CD4-positive, alpha-beta memory T cell (primary cell): Measurements from ENCODE around the gene ZNF85. TPM values are rescaled to one million over a fixed set of nuclear protein-coding genes. Genes with fewer than 3 reads are reported as not detected.
A peak's percentile ranks its signal among the peaks of the same experiment; 100 is the strongest.
"Not testable (repeated sequence)": the region's sequence is repeated elsewhere in the genome, so short reads cannot be mapped to it uniquely, and the experiment has no call there.

ENCODE experiments used
- CTCF ChIA-PET: fragments of 350-600 bp; sonication (Branson Sonifier 250); formaldehyde crosslinking; loops from one replicate; lab custom pipeline; 2021; ENCODE audit warnings: inconsistent platforms; ENCODE audit not compliant: partially characterized antibody; lab: Charles Lee
- POLR2A ChIA-PET: fragments of 350-600 bp; sonication (Branson Sonifier 250); formaldehyde crosslinking; loops from one replicate; lab custom pipeline; 2021; ENCODE audit not compliant: partially characterized antibody; lab: Charles Lee
- DNase-seq, 5 donors: peaks; one replicate each; pipeline versions ENCODE4 v3.0.0 to v3.0.0-alpha.2; 2020 to 2022; ENCODE audit warnings: mixed read lengths in 1 of 5
- H3K27ac ChIP-seq: one replicate; pipeline ENCODE4 v1.7.0; 2013; ENCODE audit warnings: low read depth, low read length
- H3K27me3 ChIP-seq: 2 replicates; pipeline ENCODE4 v1.7.0; 2013; ENCODE audit warnings: mild to moderate bottlenecking, low read length, moderate library complexity; ENCODE audit not compliant: insufficient read depth
- H3K36me3 ChIP-seq: 2 replicates; pipeline ENCODE4 v1.7.0; 2013; ENCODE audit warnings: mild to moderate bottlenecking, low read length, moderate library complexity; ENCODE audit not compliant: insufficient read depth
- H3K4me1 ChIP-seq: 2 replicates; pipeline ENCODE4 v1.7.0; 2013; ENCODE audit warnings: mild to moderate bottlenecking, low read length, moderate library complexity; ENCODE audit not compliant: insufficient read depth
- H3K4me3 ChIP-seq, 2 donors: one replicate each; pipeline ENCODE4 v1.7.0; 2013; ENCODE audit warnings: low read length in 2 of 2, mild to moderate bottlenecking in 1 of 2
- H3K9me3 ChIP-seq, 2 donors: one replicate each; pipeline ENCODE4 v1.7.0; 2013; ENCODE audit warnings: low read length in 2 of 2, control low read depth in 1 of 2; ENCODE audit not compliant: control insufficient read depth in 1 of 2
- H3K27ac Mint-ChIP-seq, 7 donors: one replicate each; pipeline ENCODE4 v1.8.0; 2020 to 2021; ENCODE audit warnings: mixed read lengths in 7 of 7, mild to moderate bottlenecking in 6 of 7, inconsistent platforms in 3 of 7, moderate library complexity in 3 of 7
- H3K27me3 Mint-ChIP-seq, 2 donors: one replicate each; pipeline ENCODE4 v1.8.0; 2020 to 2021; ENCODE audit warnings: mixed read lengths in 2 of 2
- H3K36me3 Mint-ChIP-seq, 2 donors: one replicate each; pipeline ENCODE4 v1.8.0; 2020 to 2021; ENCODE audit warnings: mixed read lengths in 2 of 2, inconsistent platforms in 1 of 2, mild to moderate bottlenecking in 1 of 2
- H3K4me1 Mint-ChIP-seq, 4 donors: one replicate each; pipeline ENCODE4 v1.8.0; 2020 to 2021; ENCODE audit warnings: mixed read lengths in 4 of 4, mild to moderate bottlenecking in 1 of 4
- H3K4me3 Mint-ChIP-seq, 8 donors: one replicate each; pipeline ENCODE4 v1.8.0; 2020 to 2021; ENCODE audit warnings: mixed read lengths in 8 of 8, mild to moderate bottlenecking in 7 of 8, moderate library complexity in 6 of 8, inconsistent platforms in 3 of 8
- H3K9me3 Mint-ChIP-seq, 8 donors: one replicate each; pipeline ENCODE4 v1.8.0; 2020 to 2021; ENCODE audit warnings: mixed read lengths in 8 of 8, mild to moderate bottlenecking in 5 of 8, inconsistent platforms in 3 of 8, moderate library complexity in 1 of 8
- intact Hi-C: fragments of 100-400 bp; cut with micrococcal nuclease; formaldehyde crosslinking; loops from one replicate; pipeline ENCODE4 v1.15.1; 2023
- polyA plus RNA-seq, 2 donors: library from polyadenylated mRNA; unstranded; fragments of 300-500 nt; fragmentation: Illumina TruSeq; gene quantifications; one replicate each; pipeline ENCODE4 v1.2.3, GENCODE V29; 2021
- total RNA-seq, 2 experiments: library from RNA; stranded (reverse); gene quantifications; one replicate each; pipeline ENCODE4 v1.2.3, GENCODE V29; 2021

The ZNF85 gene
- total and polyA plus RNA-seq, 4 experiments from 2014 or later, result 6.5 to 11.4 (median 8.0) TPM

GRCh38 chr19:20936322-20936947 is 13.4 kb downstream of the ZNF85 start:
- H3K4me3 ChIP-seq, H3K9me3 Mint-ChIP-seq, DNase-seq, H3K27ac Mint-ChIP-seq, H3K27ac ChIP-seq, H3K4me3 Mint-ChIP-seq, H3K4me1 Mint-ChIP-seq, H3K4me1 ChIP-seq, H3K36me3 ChIP-seq, H3K27me3 Mint-ChIP-seq, intact Hi-C loops, POLR2A ChIA-PET, H3K27me3 ChIP-seq, H3K9me3 ChIP-seq: not testable (repeated sequence)
- CTCF ChIA-PET, result interaction anchor here (1.1 kb wide), 1 partner anchor 13 kb away, joined by 3 read pairs; the partner anchor contains the start of gene ZNF85
- peaks cover 33 to 34% of the 10 kb centered on the region in 2 donors for H3K36me3 Mint-ChIP-seq

- H3K4me1 Mint-ChIP-seq, H3K4me3 ChIP-seq, CTCF ChIA-PET, DNase-seq, H3K4me1 ChIP-seq, H3K36me3 ChIP-seq, intact Hi-C loops, H3K4me3 Mint-ChIP-seq, H3K27ac Mint-ChIP-seq, H3K27me3 ChIP-seq, H3K27ac ChIP-seq, H3K27me3 Mint-ChIP-seq, POLR2A ChIA-PET: not testable (repeated sequence)
- Mint-ChIP-seq H3K9me3 (peaks cover 5 to 55% (median 39%) of the 10 kb centered on the region in 8 donors), H3K36me3 (peaks cover 24 to 32% of the 10 kb centered on the region in 2 donors)
- H3K9me3 ChIP-seq, result peaks cover 0 to 14% of the 10 kb centered on the region in 2 donors
These were observed 29.6 kb downstream of the ZNF85 start for GRCh38 chr19:20952561-20953095.

GRCh38 chr19:20964798-20965197 is 41.7 kb downstream of the ZNF85 start:
- ChIA-PET POLR2A (no interaction called here), CTCF (no interaction called here)
- peak in 2 of 5 donors; percentile 0 to 1 for DNase-seq

GRCh38 chr19:20968092-20968491 is 45.0 kb downstream of the ZNF85 start:
- no peak overlapping the region for H3K27ac ChIP-seq
- Mint-ChIP-seq H3K36me3 (no peaks in the 10 kb centered on the region), H3K9me3 (peaks cover 0 to 4% (median 0%) of the 10 kb centered on the region in 8 donors), H3K27me3 (no peaks in the 10 kb centered on the region), H3K4me1 (no peaks in the 10 kb centered on the region), H3K4me3 (no peak overlapping the region), H3K27ac (no peak overlapping the region)
- no peaks in the 10 kb centered on the region for H3K4me1 ChIP-seq
- intact Hi-C loops, result no loop called here
- DNase-seq, result no peak
- H3K4me3 ChIP-seq, result no peak overlapping the region
- ChIA-PET POLR2A (no interaction called here), CTCF (no interaction called here)
- no peaks in the 10 kb centered on the region for H3K36me3 ChIP-seq
- H3K9me3 ChIP-seq, result no peaks in the 10 kb centered on the region
- H3K27me3 ChIP-seq, result no peaks in the 10 kb centered on the region

More at GRCh38 chr19:20964798-20965197, 41.7 kb downstream of the ZNF85 start:
- Histone ChIP-seq H3K36me3 (no peaks in the 10 kb centered on the region), H3K4me3 (no peak overlapping the region), H3K27ac (no peak overlapping the region), H3K27me3 (no peaks in the 10 kb centered on the region), H3K4me1 (no peaks in the 10 kb centered on the region), H3K9me3 (no peaks in the 10 kb centered on the region)
- peaks cover 0 to 15% (median 10%) of the 10 kb centered on the region in 8 donors for H3K9me3 Mint-ChIP-seq
- intact Hi-C loops, result no loop called here
- H3K27ac Mint-ChIP-seq, result peak overlapping the region in 2 of 7 donors; percentile 22 to 29
- no peaks in the 10 kb centered on the region for H3K4me1 Mint-ChIP-seq
- no peak overlapping the region for H3K4me3 Mint-ChIP-seq
- peaks cover 2 to 4% of the 10 kb centered on the region in 2 donors for H3K36me3 Mint-ChIP-seq
- peaks cover 2 to 3% of the 10 kb centered on the region in 2 donors for H3K27me3 Mint-ChIP-seq

- intact Hi-C loops, result no loop called here
- H3K9me3 Mint-ChIP-seq, result peaks cover 0 to 2% (median 0%) of the 10 kb centered on the region in 8 donors
These were observed 46.4 kb downstream of the ZNF85 start for GRCh38 chr19:20969498-20969897.

GRCh38 chr19:20969898-20970297 is 46.8 kb downstream of the ZNF85 start:
- Histone ChIP-seq H3K4me3 (no peak overlapping the region), H3K9me3 (no peaks in the 10 kb centered on the region), H3K4me1 (no peaks in the 10 kb centered on the region), H3K36me3 (no peaks in the 10 kb centered on the region), H3K27me3 (no peaks in the 10 kb centered on the region), H3K27ac (no peak overlapping the region)
- no peak overlapping the region for H3K4me3 Mint-ChIP-seq
- peaks cover 0 to 2% (median 0%) of the 10 kb centered on the region in 8 donors for H3K9me3 Mint-ChIP-seq
- H3K27me3 Mint-ChIP-seq, result no peaks in the 10 kb centered on the region
- intact Hi-C loops, result no loop called here
- DNase-seq, result no peak
- H3K27ac Mint-ChIP-seq, result no peak overlapping the region
- peaks cover 0 to 2% (median 0%) of the 10 kb centered on the region in 4 donors for H3K4me1 Mint-ChIP-seq
- ChIA-PET POLR2A (no interaction called here), CTCF (no interaction called here)
- H3K36me3 Mint-ChIP-seq, result no peaks in the 10 kb centered on the region

More at GRCh38 chr19:20969498-20969897, 46.4 kb downstream of the ZNF85 start:
- Histone ChIP-seq H3K36me3 (no peaks in the 10 kb centered on the region), H3K27ac (no peak overlapping the region), H3K4me3 (no peak overlapping the region), H3K9me3 (no peaks in the 10 kb centered on the region), H3K27me3 (no peaks in the 10 kb centered on the region), H3K4me1 (no peaks in the 10 kb centered on the region)
- ChIA-PET POLR2A (no interaction called here), CTCF (no interaction called here)
- no peak overlapping the region for H3K4me3 Mint-ChIP-seq
- peaks cover 0 to 2% (median 0%) of the 10 kb centered on the region in 4 donors for H3K4me1 Mint-ChIP-seq
- no peaks in the 10 kb centered on the region for H3K36me3 Mint-ChIP-seq
- H3K27me3 Mint-ChIP-seq, result no peaks in the 10 kb centered on the region
- H3K27ac Mint-ChIP-seq, result no peak overlapping the region
- DNase-seq, result no peak

GRCh38 chr19:20992788-20993187 is 69.7 kb downstream of the ZNF85 start:
- H3K27ac ChIP-seq, H3K36me3 ChIP-seq, H3K27me3 Mint-ChIP-seq, H3K4me1 ChIP-seq, CTCF ChIA-PET, H3K27me3 ChIP-seq, H3K36me3 Mint-ChIP-seq, H3K4me3 Mint-ChIP-seq, H3K4me1 Mint-ChIP-seq, DNase-seq, H3K27ac Mint-ChIP-seq, H3K9me3 ChIP-seq, intact Hi-C loops, H3K4me3 ChIP-seq, POLR2A ChIA-PET: not testable (repeated sequence)
- peaks cover 0 to 31% (median 21%) of the 10 kb centered on the region in 8 donors for H3K9me3 Mint-ChIP-seq
